NCI-H510A (cell line): ENCODE results near the gene IFT88.

ENCODE experiments used
- DNase-seq: peaks from one replicate; lab custom pipeline; 2025; lab: John Stamatoyannopoulos, UW

The IFT88 gene

DNA sequence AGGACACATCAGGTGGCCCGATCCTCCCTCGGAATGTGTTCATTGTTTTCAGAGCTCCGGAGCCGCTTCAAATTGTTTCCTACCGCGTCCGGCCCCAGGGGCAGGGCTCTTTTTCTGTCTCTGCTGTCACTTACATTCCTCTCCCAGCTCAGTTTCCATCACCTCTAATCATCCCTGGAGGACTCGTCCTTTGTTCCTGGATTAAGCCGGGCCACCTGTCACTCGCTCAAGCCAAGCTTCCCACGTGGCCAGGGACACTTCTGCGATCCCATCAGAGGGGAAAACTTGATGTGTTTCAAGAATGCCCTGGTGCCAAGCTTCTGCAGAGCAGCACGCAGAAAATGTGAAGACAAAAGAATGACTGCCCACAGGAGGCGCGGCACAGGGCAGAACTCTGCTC lies 150.0 kb downstream of the IFT88 start:
- DNase-seq = no peak

DNA sequence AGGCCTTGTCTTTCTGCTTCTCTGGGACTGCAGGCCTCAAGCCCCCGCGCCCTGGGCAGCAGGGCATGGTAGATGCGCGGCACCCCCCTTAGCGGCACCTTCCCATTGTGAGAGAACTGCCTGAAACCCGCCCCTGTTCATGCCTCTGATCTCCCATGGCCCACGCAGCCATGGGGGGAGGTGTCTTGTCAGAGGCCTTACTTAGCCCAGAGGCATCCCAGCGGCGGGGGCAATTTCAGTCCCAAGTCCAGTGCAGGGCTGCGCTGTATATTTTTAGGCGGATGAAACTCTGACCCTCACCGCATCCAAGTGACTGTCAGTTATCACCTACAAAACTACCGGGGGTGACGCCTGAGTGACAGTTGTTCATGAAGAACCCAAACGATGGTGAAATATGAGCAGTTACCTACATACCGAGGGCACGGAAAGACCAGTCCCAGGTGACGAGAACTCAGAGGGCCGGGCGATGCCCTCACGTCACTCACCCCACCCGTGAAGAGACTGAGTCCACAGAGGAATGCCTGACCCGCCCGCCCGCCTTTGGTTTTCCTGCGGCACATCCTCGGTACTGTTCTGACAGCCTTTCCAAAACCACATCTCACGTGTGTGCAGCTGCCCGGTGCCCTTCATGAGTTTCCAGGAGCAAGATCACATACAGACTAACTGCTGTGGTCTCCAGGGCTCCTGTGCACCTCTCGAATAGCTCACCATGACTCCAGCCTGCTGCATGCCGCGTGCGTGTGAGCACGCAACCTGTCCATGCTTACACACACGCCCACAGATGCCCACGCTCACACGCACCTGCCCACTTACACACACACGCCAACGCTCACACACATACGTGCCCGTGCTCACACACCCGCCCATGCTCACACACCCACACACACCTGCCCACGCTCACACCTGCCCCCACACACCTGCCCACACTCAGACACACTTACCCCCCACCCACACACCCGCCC lies 150.9 kb downstream of the IFT88 start:
- no peak for DNase-seq

DNA sequence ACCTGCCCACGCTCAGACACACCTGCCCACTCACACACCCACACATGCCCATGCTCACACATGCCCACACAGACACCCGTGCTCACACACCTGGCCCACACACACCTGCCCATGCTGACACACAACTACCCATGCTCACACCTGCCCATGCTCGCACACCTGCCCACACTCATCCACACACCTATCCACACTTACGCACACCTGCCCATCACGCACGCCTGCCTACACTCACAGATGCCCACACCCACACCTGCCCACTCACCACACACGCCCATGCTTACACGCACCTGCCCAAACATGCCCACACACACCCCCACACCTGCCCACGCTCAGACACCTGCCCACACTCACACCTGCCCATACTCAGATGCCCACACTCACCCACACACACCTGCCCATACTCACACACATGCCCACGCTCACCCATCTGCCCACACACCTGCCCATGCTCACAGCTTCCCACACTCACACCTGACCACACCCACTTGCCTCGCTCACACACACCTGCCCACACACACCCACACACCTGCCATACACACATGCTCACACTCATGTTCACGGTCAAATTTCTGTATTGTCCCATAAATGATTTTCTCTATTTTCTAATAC lies 152.1 kb downstream of the IFT88 start:
- no peak for DNase-seq

DNA sequence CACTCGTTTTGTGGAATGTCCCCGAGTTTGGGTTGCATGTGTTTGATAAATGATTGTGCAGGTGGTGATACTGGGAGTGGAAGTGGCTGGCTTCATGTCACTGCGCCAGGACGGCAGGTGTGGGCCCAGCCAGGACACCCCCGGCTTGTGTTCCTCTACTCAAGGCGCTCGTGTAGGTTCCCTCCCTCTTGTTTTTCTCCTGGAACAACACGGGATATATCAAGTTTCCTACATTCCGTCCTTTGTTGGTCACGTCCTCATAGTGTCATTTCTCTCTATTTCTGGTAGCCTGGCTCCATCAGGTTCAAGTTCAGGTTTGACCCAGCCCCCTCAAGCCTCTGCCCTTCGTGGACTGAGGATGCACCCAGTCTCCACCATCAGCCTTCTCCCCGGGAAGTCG lies 152.8 kb downstream of the IFT88 start:
- DNase-seq = no peak

DNA sequence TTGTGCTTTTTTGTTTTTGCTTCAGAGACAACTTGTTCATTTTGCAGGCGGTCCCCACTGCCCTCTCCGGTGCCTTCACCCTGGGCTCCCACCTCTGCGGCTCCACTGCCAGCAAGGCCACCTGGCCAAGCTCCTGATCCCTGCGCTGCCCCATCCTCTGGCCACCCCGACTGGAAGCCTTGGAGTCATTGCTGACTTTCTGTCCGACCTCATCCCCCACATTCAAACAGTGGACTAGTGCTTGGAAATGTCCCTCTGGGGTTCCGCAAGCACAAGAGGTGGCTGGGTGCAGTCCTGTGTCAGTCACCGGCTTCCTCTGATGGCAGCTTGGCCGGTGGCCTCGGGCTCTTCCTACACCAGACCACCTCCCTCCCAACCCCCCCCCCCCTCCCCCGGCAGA lies 153.5 kb downstream of the IFT88 start:
- no peak for DNase-seq

DNA sequence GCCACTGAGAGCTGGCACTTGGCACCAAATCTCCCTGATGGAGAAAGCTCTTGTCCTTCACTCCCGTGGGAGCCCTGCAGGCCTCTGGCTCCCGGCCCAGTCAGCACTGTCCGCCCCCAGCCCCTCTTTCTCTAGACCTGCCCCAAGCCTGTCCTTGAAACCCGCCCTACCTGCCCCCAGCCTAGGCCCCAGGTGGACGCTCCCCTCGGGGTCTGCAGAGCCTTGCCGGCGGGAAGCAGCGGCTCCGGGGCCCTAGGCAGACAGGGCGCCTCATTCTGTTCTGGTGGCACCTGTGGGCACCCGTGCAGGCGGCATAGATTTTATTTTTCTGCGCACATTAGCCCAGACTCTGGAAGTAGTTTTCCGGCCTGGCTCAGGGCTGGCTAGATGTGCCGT lies 154.1 kb downstream of the IFT88 start:
- no peak for DNase-seq

DNA sequence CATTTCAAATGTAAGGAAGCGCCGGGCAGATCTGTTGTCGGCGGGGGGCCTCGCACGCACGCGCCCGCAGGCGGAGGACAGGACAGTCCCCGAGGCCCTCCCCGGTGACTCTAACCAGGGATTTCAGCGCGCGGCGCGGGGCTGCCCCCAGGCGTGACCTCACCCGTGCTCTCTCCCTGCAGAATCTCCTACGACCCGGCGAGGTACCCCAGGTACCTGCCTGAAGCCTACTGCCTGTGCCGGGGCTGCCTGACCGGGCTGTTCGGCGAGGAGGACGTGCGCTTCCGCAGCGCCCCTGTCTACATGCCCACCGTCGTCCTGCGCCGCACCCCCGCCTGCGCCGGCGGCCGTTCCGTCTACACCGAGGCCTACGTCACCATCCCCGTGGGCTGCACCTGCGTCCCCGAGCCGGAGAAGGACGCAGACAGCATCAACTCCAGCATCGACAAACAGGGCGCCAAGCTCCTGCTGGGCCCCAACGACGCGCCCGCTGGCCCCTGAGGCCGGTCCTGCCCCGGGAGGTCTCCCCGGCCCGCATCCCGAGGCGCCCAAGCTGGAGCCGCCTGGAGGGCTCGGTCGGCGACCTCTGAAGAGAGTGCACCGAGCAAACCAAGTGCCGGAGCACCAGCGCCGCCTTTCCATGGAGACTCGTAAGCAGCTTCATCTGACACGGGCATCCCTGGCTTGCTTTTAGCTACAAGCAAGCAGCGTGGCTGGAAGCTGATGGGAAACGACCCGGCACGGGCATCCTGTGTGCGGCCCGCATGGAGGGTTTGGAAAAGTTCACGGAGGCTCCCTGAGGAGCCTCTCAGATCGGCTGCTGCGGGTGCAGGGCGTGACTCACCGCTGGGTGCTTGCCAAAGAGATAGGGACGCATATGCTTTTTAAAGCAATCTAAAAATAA lies 154.7 kb downstream of the IFT88 start:
- DNase-seq = no peak

DNA sequence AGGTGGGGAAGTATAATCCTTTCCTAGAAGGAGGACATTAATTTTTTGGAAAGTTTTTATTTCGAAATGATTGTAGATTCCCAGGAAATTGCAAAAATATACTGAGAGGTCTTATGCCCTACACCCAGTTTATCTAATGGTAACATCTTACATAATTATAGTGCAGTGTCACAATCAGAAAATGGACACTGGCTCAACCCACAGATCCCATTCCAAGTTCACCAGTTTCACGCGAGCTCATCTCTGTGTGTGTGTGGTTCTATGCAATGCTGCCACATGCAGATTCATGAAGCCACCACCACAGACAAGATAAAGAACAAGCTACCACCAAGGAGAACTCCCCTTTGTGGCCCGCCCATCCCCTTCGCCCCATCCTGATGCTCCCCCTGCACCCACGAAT lies 160.9 kb downstream of the IFT88 start:
- DNase-seq = no peak

DNA sequence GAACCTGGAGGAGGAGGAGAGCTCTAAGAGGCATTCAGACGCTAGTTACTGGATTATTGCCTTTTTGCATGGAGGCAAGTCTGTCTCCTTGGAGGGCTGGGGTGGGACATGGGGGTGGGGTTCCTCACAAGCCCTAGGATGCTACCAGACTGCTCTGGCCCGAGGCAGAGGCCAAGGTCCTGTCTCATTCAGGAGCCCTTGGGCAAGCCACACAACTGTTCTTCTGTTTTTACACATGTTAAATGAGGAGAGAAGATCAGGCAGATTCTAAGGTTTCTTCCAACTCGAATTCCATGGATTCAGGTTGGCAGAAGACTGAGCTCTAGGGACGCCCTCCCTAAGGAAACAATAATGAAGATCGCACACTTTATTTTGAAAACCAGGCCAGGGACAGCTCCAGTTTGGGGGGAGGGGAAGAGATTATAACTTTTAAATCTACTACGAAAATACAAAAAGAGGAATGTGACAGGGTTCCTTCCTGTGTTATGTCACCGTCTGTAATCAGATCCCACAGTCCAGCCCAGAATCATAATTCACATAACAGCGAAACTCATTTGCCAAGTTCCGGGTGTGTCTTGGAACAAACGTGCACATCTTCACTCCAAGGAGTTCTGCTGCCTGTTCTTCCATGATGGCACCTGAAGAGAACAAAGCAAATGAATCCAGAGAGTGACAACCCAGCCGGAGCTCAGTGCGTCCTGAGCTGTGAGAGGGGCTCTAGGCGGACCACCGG lies 161.8 kb downstream of the IFT88 start:
- no peak for DNase-seq

DNA sequence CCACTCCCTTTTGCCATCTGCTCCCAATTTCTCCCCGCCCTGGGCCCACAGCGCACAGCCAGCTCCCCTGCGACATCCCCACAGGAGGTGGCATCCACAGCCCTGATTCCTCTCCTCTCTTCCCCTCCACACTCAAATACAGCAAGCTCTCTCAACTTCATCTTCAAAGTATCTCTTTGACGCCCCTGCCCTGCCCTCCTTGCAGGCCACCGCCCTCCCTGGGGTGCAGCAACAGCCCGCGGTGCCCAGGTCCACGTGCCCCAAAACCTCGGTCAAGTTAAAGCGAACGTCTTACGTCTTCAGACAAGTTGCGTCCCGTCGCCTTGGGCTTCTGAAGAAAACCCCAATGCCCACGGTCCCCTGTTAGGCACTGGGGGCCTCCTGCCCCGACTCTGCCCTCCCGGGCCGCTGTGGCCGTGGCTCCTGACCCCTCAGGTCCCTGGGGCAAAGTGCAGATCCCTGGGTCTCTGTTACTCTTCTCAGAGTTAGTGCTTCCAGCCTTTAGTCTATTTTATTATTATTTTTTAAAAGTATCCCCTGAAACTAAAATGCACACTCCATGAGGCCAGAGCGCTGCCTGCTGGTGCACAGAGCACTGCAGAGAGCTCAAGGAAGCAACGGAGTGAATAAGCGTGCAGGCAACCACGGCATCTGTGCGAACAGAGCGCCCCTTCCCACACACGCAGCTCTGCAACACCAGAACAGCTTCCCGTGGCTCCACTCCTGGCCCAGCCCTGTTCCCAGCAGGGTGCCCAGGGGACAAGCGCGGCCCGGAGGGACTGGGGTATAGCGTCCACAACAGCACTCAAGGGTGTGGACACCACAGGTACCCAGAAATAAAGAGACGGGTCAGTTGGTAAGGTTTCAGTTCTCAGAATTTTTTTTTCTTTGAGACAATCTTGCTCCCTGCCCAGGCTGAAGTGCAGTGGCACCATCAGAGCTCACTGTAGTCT lies 163.0 kb downstream of the IFT88 start:
- DNase-seq = no peak

DNA sequence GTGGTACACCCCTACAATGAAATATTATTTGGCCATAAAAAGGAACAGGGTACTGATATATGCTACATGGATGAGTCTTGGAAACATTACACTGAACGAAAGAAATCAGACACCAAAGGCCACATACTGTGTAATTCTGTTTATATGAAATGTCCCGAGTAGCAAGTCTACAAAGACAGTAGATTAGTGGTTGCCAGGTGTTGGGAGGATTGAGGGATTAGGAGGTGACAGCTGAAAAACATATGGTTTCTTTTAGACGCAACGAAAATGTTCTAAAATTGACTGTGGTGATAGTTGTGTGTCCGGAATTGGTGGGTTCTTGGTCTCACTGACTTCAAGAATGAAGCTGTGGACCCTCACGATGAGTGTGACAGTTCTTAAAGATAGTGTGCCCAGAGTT lies 171.7 kb downstream of the IFT88 start:
- no peak for DNase-seq

DNA sequence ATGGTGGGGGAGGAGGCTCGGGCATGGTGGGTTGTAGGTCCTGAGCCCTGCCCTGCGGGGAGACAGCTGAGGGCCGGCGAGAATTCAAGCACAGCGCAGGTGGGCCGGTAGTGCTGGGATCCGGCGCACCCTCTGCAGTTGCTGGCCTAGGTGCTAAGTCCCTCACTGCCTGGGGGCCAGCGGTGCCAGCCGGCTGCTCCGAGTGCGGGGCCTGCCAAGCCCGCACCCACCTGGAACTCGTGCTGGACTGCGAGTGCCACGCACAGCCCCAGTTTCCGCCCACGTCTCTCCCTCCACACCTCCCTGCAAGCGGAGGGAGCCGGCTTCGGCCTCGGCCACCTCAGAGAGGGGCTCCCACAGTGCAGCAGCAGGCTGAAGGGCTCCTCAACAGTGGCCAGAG lies 173.1 kb downstream of the IFT88 start:
- no peak for DNase-seq
